ENCODE data around the gene PALS1. TPM values are rescaled to one million over a fixed set of nuclear protein-coding genes. Genes with fewer than 3 reads are reported as not detected.

PALS1 gene
- total and polyA plus RNA-seq, 2 of the 8 experiments (the other 6 are each of a cell fraction or from before 2014, with no cell fraction given), result 6.7 to 25.1 TPM

DNA sequence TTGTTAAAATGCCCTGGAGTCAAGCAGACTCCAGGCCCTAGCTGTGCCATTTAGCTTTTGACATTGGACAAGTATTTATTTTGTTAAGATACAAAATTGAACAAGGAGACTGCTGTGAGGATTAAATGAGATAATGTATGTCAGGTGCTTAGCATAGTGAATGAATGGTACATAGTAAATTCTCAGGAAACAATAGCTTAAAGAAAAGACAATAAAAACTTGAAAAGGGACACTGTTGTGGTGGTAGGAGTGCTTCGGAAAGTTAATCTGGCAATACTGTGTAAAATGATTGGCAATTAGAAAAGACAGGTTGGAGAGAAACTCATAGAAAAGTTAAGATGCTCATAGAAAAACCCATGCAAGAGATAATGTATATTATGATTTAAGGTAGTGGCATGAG, 19.7 kb downstream of the PALS1 start (continued):
- TF ChIP-seq RBBP5 (IDR thresholded peaks at IDR 0.05; ENCODE audit: borderline replicate concordance, low read depth, low read length) (no peak), EP300 (IDR thresholded peaks at IDR 0.05; ENCODE audit: borderline replicate concordance in 1 of 2, low read depth in 2 of 2, low read length in 2 of 2) (no peak)
- TF ChIP-seq, protein P1, sequence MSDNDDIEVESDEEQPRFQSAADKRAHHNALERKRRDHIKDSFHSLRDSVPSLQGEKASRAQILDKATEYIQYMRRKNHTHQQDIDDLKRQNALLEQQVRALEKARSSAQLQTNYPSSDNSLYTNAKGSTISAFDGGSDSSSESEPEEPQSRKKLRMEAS (IDR thresholded peaks at IDR 0.05), result no peak
